SK-N-SH treated with all-trans-retinoic acid at 6 μM for 48 hours (cell line): ENCODE results near the gene GIN1.

Source experiments
- CREB5 ChIP-seq: fragments of 250-450 bp; sonication (Bioruptor Pico); IDR thresholded peaks from 2 replicates; pipeline ENCODE4 v1.5.1; 2020; ENCODE audit warnings: low read depth, mild to moderate bottlenecking, moderate library complexity
- ESRRG ChIP-seq: fragments of 250-450 bp; sonication (Bioruptor Pico); IDR thresholded peaks from 2 replicates; pipeline ENCODE4 v1.6.1; 2021; ENCODE audit warnings: mild to moderate bottlenecking
- PATZ1 ChIP-seq: fragments of 250-450 bp; sonication (Bioruptor Pico); IDR thresholded peaks from 2 replicates; pipeline ENCODE4 v1.8.0; 2020; ENCODE audit warnings: mild to moderate bottlenecking, moderate library complexity, borderline replicate concordance
- POU6F1 ChIP-seq: fragments of 250-450 bp; sonication (Bioruptor Pico); IDR thresholded peaks from 2 replicates; pipeline ENCODE4 v1.8.0; 2021; ENCODE audit warnings: low read depth, mild to moderate bottlenecking, moderate library complexity, borderline replicate concordance
- SNAI2 ChIP-seq: fragments of 250-450 bp; sonication (Bioruptor Pico); IDR thresholded peaks from 2 replicates; pipeline ENCODE4 v1.5.0; 2020; ENCODE audit warnings: mild to moderate bottlenecking, moderate library complexity
- ZC3H10 ChIP-seq: fragments of 250-450 bp; sonication (Bioruptor Pico); IDR thresholded peaks from 2 replicates; pipeline ENCODE4 v1.5.1; 2021; ENCODE audit warnings: mild to moderate bottlenecking, moderate library complexity
- ZFP3 ChIP-seq: fragments of 250-450 bp; sonication (Bioruptor Pico); IDR thresholded peaks from 2 replicates; pipeline ENCODE4 v1.5.0; 2020; ENCODE audit warnings: mild to moderate bottlenecking, moderate library complexity
- ZFP30 ChIP-seq: fragments of 450-650 bp; formaldehyde crosslinking; IDR thresholded peaks from 2 replicates; pipeline ENCODE4 v1.5.0; 2022; ENCODE audit warnings: mild to moderate bottlenecking, moderate library complexity
- ZNF565 ChIP-seq: fragments of 450-650 bp; formaldehyde crosslinking; conservative IDR thresholded peaks from 2 replicates; pipeline ENCODE4 v1.5.0; 2020; ENCODE audit warnings: low read depth, mild to moderate bottlenecking, moderate library complexity
- ZNF8 ChIP-seq: fragments of 450-650 bp; formaldehyde crosslinking; IDR thresholded peaks from 2 replicates; pipeline ENCODE4 v1.5.0; 2020; ENCODE audit warnings: mild to moderate bottlenecking, moderate library complexity

- TF ChIP-seq PATZ1 (CRISPR knock-in tag) (no peak), SNAI2 (no peak), ZNF565 (CRISPR knock-in tag) (no peak), ZFP3 (CRISPR knock-in tag) (no peak), POU6F1 (CRISPR knock-in tag) (no peak), ZC3H10 (CRISPR knock-in tag) (no peak), ZFP30 (CRISPR knock-in tag) (no peak), ESRRG (no peak), CREB5 (CRISPR knock-in tag) (no peak), ZNF8 (no peak)
Observed at GRCh38 chr5:103036601-103037000, 83.3 kb downstream of the GIN1 start.
